Neural progenitor cell (in vitro differentiated cells): ENCODE measurements around the gene ZNF784.

Source experiments
- CTCF ChIP-seq: fragments of 200-600 bp; sonication (generic); IDR thresholded peaks from 2 replicates; pipeline ENCODE4 v1.5.1; 2017; ENCODE audit warnings: antibody characterized with exemption, mild to moderate bottlenecking
- EZH2 ChIP-seq: fragments of 200-600 bp; sonication (generic); IDR thresholded peaks from 2 replicates; pipeline ENCODE4 v1.6.1; 2017; ENCODE audit warnings: antibody characterized with exemption, mild to moderate bottlenecking, moderate library complexity

GRCh38 chr19:55658846-55659459 lies 34.6 kb upstream of the ZNF784 start:
- no peak for TF ChIP-seq EZH2
- TF ChIP-seq CTCF, result no peak
